GM18873 (cell line): Measurements from ENCODE around the gene TPRG1.
A peak's percentile ranks its signal among the peaks of the same experiment; 100 is the strongest.

Experiments used
- ATAC-seq: cut with Tn5 transposase; IDR thresholded peaks from one replicate; pipeline ENCODE4 v1.9.1; 2021; ENCODE audit warnings: mild to moderate bottlenecking, moderate library complexity, moderate number of reproducible peaks; ENCODE audit not compliant: unreplicated experiment, low FRiP score

TPRG1 gene

GRCh38 chr3:189222927-189223636 lies 51.3 kb downstream of the TPRG1 start:
- ATAC-seq = no peak

DNA sequence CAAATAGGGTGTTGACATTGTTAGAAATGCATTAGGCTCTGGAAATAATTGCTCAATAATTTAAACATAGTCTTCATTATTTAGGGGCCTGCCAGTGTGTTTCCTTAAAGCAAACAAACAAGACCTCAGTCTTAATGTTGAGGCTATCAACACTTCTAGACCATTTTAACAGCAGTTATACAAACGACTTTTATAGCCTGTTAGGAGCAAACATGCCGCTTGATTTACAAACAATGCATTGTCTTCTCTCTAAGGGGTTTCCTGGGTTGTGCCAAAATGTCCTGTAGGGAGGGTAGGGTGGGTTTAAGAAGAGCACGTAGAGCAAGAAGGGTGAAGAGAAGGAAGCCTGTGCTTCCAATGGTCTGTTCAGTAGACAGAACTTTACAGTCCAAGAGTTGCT lies 53.7 kb downstream of the TPRG1 start:
- ATAC-seq = no peak

DNA sequence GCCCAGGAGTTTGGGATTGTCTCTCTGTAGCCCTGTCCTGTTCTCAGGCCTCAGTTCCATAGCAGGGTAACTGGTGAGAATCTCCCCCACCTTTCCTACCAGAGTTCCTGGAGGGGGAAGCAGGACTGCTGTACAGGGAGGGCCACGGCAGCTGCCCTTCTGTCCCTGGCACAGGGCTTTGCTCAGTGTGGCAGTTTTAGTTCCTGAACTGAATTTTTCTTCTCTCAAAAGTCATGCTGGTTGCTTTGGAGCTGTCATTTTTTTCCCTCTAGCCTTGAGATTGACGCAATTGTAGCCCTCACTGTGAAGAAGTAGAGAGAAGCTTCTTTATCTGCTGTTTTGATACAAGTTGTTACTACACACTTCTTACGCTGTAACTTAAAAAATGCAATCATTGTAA lies 55.5 kb downstream of the TPRG1 start:
- no peak for ATAC-seq

DNA sequence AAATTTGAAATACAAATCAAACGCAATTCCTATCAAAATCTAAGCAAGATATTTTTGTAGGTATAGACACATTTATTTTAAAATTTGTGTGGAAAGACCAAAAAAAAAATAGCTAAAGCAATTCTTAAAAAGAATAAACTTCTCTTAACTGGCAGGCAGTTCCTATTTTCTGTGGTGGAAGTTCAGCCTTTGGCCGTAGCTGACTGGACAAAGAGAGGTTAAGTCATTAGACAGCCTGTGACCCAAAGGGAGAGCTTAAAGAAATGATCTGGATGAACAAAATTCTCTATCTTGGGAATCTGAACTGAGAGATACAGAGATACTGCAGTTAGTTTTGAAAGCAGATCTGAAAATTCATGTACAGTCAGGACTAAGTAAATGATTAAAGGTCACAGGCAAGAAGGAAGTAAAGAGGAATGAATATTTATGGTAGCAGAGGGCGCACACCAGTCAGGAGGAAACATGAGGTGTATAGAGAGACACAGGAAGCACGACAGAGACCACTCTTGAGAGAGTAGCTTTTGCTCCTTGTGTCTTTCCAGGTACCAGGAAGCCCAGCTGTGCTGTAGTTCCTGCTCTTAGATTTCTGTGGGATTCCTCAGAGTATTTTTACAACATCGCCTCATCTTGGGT lies 57.5 kb downstream of the TPRG1 start:
- peak; percentile 86 for ATAC-seq

- ATAC-seq = no peak
Measured at GRCh38 chr3:189232790-189233189, 61.0 kb downstream of the TPRG1 start.

DNA sequence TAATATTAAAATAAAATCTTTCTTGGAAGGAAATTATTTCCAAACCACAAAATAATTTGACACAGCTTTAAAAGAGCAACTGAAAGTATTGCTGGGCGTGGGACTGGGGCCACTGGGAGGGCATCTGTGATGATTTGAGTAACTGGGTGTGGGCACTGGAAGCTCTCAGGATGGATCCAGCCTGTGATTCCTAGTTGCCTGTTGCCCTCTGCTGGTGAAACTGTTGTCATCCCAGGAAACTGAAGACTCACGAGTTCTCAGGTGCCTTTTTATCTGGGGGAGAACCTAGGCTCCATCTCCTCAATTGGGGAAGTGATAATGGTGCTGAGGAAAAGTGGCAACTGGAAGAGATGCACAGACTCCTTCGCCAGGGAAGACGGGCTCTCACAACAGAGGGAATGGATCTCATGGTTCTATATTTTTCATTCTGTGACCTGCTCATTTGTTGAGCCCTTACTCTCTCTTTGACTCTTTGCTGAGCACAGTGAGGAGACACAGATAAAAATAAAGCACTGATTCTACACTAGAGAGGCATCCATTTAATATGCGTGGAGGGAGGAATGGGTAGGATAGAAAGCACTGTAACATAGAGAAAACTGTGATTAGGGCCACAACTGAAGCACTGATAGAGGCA lies 61.6 kb downstream of the TPRG1 start:
- ATAC-seq = no peak

DNA sequence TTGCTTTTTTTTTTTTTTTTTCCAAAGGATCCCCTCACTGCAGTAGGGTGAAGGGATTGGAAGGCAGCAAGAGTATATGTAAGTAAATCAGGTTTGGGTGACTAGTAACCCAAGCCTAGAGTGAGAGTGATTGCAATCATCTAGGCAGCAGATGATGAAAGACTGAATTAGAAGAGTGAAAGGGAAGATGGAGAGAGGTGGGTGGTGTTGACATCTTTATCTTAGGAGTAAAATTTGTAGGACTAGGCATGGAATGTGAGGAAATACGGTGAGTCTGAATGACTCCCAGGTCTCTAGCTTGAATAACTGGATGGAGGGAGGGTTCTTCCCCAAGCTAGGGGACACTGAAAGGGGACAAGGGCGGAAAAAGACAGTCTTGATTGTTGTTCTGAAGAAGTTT lies 63.4 kb downstream of the TPRG1 start:
- no peak for ATAC-seq

- ATAC-seq = no peak
Measured at GRCh38 chr3:189236352-189236751, 64.6 kb downstream of the TPRG1 start.

- no peak for ATAC-seq
Measured at GRCh38 chr3:189237526-189237925, 65.8 kb downstream of the TPRG1 start.

DNA sequence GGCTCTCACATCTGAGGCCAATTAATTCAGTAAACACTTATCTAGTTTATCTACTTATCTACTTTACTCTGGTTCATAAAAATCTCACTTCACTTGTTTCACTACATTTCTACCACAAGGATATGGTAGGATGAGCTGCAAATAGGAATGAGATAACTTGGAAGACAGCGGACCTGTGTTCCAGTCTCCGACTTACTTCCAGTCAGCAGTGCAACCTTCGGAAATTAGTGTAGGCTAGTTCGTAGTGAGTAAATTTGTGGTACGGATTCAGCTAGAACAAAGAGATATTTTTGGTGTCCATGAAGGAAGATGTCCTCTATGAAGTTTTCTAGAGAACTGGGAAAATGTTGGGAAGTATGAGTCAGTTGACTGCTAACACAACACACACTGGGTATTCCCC lies 66.3 kb downstream of the TPRG1 start:
- no peak for ATAC-seq

GRCh38 chr3:189239616-189240015 lies 67.8 kb downstream of the TPRG1 start:
- no peak for ATAC-seq

GRCh38 chr3:189249987-189250386 lies 78.2 kb downstream of the TPRG1 start:
- no peak for ATAC-seq

- no peak for ATAC-seq
Measured at GRCh38 chr3:189258261-189258660, 86.5 kb downstream of the TPRG1 start.

DNA sequence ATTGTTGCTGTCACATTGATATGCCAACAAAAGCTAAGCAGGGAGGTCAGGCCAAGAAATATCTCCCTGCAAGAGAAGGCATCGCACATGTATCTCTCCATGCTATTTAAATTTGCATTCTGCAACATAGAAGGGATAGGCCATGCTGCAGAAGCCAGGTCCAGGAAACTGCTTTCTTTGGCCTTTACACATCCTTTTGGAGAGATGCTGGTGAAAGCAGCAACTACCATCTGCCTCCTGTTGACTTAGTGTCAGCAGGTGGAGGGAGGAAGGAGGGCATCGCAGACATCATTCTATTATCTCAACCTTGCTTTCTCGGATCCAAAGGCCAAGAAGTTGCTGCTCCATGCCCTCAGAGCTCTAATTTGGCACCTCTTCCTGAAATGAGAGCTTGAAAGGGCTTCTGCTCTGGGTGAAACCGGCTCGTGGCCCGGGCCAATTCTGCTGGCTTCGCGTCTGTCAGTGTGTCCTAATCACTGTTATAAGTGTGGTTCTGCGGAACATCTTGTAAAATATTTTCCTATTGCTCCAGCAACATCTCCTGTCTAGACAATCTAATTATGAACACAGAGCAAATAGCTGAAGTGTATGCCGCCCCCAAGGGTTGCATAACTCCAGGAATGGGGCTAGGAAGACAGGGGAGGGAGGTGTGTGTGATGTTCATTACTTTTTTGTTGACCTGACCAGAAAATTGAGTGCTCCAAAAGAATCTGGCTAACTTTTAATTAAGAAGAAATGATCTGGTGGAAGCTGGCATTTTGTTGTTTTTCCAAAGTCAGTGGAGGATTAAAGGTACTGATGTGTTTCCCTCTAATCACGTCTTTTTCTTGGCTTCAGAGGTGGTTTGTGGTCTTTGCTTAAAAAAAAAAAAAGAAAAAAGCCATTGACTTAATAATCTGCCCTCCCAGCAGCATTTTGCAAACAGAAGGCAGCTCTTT lies 89.1 kb downstream of the TPRG1 start:
- no peak for ATAC-seq

DNA sequence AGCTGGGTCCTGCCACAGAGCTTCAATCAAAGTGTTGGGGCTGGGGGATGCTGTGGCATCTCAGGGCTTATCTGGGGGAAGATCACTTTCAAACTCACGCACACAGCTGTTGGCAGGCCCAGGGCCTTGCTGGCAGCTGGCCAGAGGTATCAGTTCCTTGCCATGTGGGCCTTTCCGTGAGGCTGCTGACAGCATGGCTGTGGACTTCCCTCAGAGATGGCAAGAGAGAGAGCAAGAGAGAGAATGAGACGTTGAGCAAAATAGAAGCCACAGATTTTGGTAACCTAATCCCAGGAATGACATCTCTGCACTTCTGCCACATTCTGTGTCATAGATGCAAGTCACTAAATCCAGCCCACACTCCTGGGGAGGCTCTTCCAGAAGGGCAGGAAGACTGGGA lies 91.0 kb downstream of the TPRG1 start:
- no peak for ATAC-seq

- ATAC-seq = no peak
Measured at GRCh38 chr3:189267981-189268613, 96.3 kb downstream of the TPRG1 start.

DNA sequence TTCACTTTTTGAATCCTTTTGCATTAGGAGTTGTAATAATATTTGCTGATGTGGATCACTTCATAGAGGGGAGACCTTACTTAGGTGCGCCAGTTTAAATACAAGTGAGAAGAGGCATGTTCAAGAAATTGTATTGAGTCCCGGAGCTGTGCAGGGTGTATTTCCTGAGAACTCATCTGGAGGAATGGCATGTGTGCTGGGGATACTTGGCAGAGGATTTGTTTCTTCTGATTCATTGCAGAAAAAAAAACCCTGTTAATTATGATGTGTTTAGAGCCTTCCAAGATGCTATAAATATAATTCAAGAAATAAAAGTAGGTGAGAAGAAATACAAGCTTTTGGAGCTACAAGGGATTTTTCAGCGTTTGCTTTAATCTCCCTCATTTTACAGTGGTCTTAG lies 97.6 kb downstream of the TPRG1 start:
- ATAC-seq = no peak

DNA sequence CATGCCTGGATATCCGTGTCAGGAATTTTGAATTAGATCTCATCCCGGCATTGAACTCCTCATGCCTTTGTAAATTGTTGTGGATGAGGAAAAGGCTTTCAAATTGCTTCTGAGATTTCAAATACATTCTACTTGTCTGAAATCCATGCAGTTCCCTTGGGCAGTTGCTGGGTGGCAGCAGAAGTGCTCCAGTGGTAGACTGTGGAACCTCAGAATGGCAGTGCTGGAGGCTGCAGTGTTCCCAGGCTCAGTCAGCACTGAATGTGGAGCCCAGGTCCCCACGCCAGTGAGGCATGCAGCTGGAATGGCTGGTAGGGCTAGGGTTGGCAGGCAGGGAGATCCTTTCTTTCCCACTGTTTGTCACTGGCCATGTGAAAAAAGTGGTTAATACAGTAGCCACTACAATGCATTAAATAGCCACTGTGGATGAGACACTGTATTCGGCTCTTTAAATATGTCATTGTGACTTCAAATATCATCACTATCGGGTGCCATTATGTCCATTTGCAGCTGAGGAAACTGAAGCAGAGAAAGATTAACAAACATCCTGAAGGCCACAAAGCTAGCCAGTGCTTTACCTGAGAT lies 98.6 kb downstream of the TPRG1 start:
- ATAC-seq = peak; percentile 66

GRCh38 chr3:189272500-189273119 lies 100.8 kb downstream of the TPRG1 start:
- no peak for ATAC-seq

DNA sequence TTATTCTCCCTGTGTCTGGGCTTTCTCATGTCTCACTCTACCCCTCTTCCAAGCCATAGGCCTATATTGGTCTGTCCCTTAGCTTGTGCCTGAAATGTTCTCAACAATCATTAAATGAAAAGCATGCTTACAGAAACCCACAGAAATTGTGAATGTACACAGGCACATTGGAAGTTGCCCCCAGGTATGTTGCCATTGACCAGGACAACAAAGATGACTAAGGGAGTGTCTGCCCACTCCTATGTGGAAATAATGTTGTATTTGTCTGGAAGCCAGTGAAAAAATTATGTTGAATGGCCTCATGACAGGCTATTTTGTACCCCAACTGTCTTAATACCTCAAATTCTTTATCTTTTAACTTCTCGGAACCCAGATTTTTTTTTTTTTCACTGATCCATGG lies 102.0 kb downstream of the TPRG1 start:
- ATAC-seq = no peak
